Kidney epithelial cell (primary cell): ENCODE measurements around the gene IL22RA1. TPM values are rescaled to one million over a fixed set of nuclear protein-coding genes. Genes with fewer than 3 reads are reported as not detected.

Experiments used
- DNase-seq: peaks from one replicate; pipeline ENCODE4 v3.0.0-alpha.2; 2010; ENCODE audit warnings: low read depth
- H3K27me3 ChIP-seq: 2 replicates; pipeline ENCODE4 v1.6.0; 2011; ENCODE audit warnings: low read length; ENCODE audit not compliant: control insufficient read depth, insufficient read depth
- H3K36me3 ChIP-seq: 2 replicates; pipeline ENCODE4 v1.5.1; 2011; ENCODE audit warnings: low read length; ENCODE audit not compliant: control insufficient read depth, insufficient read depth
- H3K4me3 ChIP-seq: 2 replicates; pipeline ENCODE4 v1.5.1; 2011; ENCODE audit warnings: low read depth, mild to moderate bottlenecking, control low read depth, low read length
- total RNA-seq: library from RNA; depleted of rRNA; stranded (reverse); fragments of >200 nt; gene quantifications from 2 replicates; pipeline ENCODE4 v1.2.3, GENCODE V29; 2015
- TF ChIP-seq, protein P1 (sequence below): IDR thresholded peaks from 2 replicates; pipeline ENCODE4 v1.5.1; 2011; ENCODE audit warnings: mild to moderate bottlenecking, moderate library complexity, low read length, control low read depth, inconsistent platforms; ENCODE audit not compliant: insufficient read depth, poor library complexity, severe bottlenecking

Gene IL22RA1
- total RNA-seq, 1 donor from 2014 or later: 0.21 TPM

DNA sequence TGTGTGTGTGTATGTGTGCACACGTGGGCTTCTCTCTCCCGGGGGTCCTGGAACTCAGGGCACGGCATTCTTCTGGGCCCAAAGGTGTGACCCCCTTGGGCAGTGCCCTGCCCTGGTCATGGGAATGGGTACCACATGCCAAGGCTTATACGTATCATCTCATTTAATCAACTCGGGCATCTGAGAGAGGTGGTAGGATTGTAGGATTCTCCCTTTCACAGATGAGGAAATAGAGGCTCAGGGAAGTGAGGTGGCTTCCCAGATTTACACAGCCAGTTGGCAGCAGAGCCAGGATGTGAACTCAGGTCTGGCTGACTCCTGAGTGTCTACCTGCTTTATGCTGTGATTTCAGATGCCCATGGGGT, 46.2 kb downstream of the IL22RA1 start:
- H3K27me3 ChIP-seq: no peaks in the 10 kb centered on the region
- TF ChIP-seq, protein P1, sequence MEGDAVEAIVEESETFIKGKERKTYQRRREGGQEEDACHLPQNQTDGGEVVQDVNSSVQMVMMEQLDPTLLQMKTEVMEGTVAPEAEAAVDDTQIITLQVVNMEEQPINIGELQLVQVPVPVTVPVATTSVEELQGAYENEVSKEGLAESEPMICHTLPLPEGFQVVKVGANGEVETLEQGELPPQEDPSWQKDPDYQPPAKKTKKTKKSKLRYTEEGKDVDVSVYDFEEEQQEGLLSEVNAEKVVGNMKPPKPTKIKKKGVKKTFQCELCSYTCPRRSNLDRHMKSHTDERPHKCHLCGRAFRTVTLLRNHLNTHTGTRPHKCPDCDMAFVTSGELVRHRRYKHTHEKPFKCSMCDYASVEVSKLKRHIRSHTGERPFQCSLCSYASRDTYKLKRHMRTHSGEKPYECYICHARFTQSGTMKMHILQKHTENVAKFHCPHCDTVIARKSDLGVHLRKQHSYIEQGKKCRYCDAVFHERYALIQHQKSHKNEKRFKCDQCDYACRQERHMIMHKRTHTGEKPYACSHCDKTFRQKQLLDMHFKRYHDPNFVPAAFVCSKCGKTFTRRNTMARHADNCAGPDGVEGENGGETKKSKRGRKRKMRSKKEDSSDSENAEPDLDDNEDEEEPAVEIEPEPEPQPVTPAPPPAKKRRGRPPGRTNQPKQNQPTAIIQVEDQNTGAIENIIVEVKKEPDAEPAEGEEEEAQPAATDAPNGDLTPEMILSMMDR: no peak
- no peak overlapping the region for H3K4me3 ChIP-seq
- no peaks in the 10 kb centered on the region for H3K36me3 ChIP-seq
- no peak for DNase-seq

DNA sequence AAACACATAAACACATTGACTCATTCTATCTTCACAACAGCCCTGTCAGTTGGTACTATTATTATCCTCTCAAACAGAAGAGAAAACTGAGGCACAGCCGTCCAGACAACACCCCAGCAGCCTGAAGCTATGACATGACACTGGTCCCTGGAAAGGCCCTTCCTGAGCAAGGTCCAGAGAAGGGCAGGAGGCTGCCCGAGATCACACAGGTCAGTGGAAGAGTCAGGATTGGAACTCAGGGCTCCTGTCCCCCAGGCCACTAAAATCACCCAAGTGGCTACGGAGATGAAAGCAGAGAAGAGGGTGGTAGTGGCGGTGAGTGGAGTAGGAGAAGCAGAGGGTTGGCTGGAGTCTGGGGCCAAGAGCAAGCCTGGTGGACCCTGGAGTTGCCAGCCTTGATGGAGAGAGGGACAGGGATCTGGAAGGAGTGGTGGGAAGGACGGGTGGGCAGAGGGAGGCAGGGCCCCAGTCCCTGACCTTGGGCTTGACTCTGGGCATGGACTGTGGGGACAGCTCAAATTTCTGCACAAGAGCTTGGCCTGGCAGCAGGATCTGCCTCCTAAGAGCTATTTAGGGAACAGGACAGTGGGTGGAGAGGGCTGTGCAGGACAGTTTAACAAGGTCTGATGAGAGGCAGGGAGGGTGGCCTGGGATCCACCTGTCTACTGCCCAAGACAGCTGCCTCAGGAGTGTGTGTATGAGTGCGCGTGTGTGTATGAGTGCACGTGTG, 46.8 kb downstream of the IL22RA1 start:
- DNase-seq: no peak
- TF ChIP-seq, protein P1: no peak
- no peaks in the 10 kb centered on the region for H3K36me3 ChIP-seq
- H3K27me3 ChIP-seq: no peaks in the 10 kb centered on the region
- H3K4me3 ChIP-seq: no peak overlapping the region

DNA sequence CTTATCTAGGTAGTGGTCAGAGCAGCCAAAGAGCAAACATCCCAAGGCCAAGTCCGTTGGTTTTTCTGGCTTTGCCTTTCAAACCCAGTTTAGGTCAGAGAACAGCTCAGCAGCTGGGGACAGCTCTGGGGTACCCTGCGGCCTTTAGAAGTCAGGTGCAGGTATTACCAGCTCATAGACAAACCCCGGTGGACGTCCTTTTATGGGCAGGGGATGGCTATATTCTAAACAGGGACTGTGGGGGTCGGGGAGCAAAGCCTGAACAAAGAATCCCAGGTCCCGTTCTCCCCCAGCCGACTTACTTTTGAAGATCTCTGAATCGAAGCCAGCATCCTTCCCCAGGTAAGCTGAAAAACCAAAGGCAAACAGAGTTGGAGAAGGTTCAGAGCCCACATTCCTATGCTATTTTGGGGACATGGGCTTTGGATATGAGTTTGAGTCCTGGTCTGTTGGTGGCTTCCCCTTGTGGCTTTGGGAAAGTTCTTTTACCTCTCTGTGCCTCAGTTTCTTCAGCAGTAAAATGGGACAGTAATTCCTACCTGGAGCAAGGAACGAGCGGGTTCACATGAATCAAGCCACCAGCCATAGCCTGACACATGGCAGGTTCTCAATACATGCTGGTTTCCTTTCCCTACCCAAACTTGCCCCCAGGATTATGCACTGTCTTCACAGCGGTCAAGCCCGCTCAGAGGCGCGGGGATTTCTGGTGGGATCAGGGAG, 47.6 kb downstream of the IL22RA1 start:
- Histone ChIP-seq H3K36me3 (no peaks in the 10 kb centered on the region), H3K4me3 (no peak overlapping the region), H3K27me3 (no peaks in the 10 kb centered on the region)
- TF ChIP-seq, protein P1: no peak
- DNase-seq: no peak

DNA sequence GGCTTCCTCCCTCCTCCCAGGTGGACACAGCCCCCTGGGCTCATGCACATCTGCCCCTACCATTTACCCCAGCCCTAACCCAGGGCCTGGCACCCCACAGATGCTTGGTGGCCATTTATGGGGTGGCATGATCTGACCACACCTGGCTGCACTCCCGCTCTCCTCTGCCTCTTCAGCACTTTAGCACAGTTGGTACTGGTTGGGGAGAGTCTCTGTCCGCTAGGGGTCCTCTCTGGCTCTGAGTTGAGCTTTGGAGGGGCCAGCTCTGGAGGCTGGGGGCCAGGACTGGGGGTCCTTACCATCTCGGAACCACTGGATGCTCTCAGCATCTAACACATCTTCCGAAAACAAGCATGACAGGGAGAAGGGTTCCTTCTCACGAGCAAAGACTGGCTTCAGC, 48.4 kb downstream of the IL22RA1 start:
- DNase-seq: no peak
- TF ChIP-seq, protein P1: no peak

DNA sequence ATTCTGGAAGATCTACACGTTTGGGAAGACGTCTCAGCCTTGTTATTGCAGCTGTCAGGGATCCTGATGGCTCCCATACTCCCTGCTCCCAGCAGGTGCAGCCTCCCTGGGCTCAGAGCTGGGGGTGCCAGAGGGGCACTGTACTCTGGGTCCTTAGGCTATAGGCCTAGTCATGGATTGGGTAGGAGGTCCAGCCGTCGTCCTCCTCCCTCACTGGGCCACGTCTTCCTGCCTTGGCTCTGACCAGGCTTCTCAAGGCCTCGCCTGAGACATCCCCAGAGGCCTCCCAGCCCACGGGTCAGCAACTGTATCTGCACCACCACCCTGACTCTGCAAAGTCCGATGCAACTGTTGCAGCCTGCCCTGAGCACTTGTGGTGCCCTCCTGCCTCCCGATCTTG, 49.2 kb downstream of the IL22RA1 start:
- no peaks in the 10 kb centered on the region for H3K36me3 ChIP-seq
- TF ChIP-seq, protein P1: no peak
- no peaks in the 10 kb centered on the region for H3K27me3 ChIP-seq
- no peak for DNase-seq
- no peak overlapping the region for H3K4me3 ChIP-seq

More for the DNA sequence above, 48.4 kb downstream of the IL22RA1 start:
- Histone ChIP-seq H3K36me3 (no peaks in the 10 kb centered on the region), H3K27me3 (no peaks in the 10 kb centered on the region), H3K4me3 (no peak overlapping the region)
